GM23338 (cell line): ENCODE measurements around the gene VIPR1.

Source experiments
- EZH2phosphoT487 ChIP-seq: fragments of 200-600 bp; sonication (generic); IDR thresholded peaks from one replicate; pipeline ENCODE4 v1.8.1; 2018; ENCODE audit warnings: antibody characterized with exemption; ENCODE audit not compliant: unreplicated experiment
- POLR2AphosphoS5 ChIP-seq: IDR thresholded peaks from 2 replicates; pipeline ENCODE4 v1.6.1; 2016; ENCODE audit warnings: antibody characterized with exemption, low read depth
- TF ChIP-seq, protein P1 (sequence below), 2 experiments: fragments of 200-600 bp in 1 of 2; sonication (generic) in 1 of 2; conservative IDR thresholded peaks; 2 replicates each; pipeline versions ENCODE4 v1.5.1 to v1.6.1; 2016 to 2017; ENCODE audit warnings: antibody characterized with exemption in 2 of 2, low read depth in 2 of 2, mild to moderate bottlenecking in 2 of 2, moderate library complexity in 1 of 2
- TF ChIP-seq, protein P2 (sequence below): IDR thresholded peaks from one replicate; pipeline ENCODE4 v1.6.1; 2018; ENCODE audit warnings: antibody characterized with exemption; ENCODE audit not compliant: unreplicated experiment

- TF ChIP-seq, protein P1, sequence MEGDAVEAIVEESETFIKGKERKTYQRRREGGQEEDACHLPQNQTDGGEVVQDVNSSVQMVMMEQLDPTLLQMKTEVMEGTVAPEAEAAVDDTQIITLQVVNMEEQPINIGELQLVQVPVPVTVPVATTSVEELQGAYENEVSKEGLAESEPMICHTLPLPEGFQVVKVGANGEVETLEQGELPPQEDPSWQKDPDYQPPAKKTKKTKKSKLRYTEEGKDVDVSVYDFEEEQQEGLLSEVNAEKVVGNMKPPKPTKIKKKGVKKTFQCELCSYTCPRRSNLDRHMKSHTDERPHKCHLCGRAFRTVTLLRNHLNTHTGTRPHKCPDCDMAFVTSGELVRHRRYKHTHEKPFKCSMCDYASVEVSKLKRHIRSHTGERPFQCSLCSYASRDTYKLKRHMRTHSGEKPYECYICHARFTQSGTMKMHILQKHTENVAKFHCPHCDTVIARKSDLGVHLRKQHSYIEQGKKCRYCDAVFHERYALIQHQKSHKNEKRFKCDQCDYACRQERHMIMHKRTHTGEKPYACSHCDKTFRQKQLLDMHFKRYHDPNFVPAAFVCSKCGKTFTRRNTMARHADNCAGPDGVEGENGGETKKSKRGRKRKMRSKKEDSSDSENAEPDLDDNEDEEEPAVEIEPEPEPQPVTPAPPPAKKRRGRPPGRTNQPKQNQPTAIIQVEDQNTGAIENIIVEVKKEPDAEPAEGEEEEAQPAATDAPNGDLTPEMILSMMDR (conservative IDR thresholded peaks at IDR 0.05; ENCODE audit: low read depth in 2 of 2) = no peak
- TF ChIP-seq EZH2phosphoT487 = no peak
- no peak for TF ChIP-seq POLR2AphosphoS5
- TF ChIP-seq, protein P2, sequence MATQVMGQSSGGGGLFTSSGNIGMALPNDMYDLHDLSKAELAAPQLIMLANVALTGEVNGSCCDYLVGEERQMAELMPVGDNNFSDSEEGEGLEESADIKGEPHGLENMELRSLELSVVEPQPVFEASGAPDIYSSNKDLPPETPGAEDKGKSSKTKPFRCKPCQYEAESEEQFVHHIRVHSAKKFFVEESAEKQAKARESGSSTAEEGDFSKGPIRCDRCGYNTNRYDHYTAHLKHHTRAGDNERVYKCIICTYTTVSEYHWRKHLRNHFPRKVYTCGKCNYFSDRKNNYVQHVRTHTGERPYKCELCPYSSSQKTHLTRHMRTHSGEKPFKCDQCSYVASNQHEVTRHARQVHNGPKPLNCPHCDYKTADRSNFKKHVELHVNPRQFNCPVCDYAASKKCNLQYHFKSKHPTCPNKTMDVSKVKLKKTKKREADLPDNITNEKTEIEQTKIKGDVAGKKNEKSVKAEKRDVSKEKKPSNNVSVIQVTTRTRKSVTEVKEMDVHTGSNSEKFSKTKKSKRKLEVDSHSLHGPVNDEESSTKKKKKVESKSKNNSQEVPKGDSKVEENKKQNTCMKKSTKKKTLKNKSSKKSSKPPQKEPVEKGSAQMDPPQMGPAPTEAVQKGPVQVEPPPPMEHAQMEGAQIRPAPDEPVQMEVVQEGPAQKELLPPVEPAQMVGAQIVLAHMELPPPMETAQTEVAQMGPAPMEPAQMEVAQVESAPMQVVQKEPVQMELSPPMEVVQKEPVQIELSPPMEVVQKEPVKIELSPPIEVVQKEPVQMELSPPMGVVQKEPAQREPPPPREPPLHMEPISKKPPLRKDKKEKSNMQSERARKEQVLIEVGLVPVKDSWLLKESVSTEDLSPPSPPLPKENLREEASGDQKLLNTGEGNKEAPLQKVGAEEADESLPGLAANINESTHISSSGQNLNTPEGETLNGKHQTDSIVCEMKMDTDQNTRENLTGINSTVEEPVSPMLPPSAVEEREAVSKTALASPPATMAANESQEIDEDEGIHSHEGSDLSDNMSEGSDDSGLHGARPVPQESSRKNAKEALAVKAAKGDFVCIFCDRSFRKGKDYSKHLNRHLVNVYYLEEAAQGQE = no peak
Observed at GRCh38 chr3:42499478-42499871, 3.0 kb upstream of the VIPR1 start.
